Measurements from ENCODE around the gene PCDHGA1.
"Not testable (repeated sequence)": the region's sequence is repeated elsewhere in the genome, so short reads cannot be mapped to it uniquely, and the experiment has no call there.

Gene PCDHGA1

DNA sequence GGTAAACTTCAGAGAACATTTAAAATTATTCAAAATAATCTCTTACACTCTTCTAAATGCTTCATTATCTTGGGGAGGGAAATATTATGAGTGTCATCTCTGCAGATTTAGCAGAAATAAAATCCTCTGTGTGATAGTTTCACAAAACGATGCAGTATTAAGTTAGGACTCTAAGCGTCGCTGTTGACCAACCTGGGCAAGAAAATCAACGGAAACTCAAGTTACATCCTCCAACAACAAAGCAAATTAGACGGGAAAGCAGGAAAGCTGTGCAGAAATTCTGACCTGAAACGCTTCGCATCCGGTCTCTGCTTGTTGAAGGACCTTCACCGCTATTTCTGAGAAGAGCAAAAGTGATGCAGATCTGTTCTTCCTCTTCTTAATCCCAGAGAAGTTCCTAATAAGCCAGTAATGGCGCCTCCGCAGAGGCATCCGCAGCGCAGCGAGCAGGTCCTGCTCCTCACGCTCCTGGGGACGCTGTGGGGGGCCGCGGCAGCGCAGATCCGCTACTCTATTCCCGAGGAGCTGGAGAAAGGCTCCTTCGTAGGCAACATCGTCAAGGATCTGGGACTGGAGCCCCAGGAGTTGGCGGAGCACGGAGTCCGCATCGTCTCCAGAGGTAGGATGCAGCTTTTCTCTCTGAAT, 43.5 kb downstream of the PCDHGA1 start, which contains the start of gene PCDHGA6:
Gene PCDHGA6, plus strand, starts transcription at position 219 of the 645 bp plus-strand sequence. Its CDS starts 193 bp downstream, at position 412.
- Histone ChIP-seq H3K27ac (no peak within 1 kb of the TSS), H3K4me3 (peak within 1 kb of the TSS in 4 of 7 experiments; percentile 2 to 23 (median 10))

DNA sequence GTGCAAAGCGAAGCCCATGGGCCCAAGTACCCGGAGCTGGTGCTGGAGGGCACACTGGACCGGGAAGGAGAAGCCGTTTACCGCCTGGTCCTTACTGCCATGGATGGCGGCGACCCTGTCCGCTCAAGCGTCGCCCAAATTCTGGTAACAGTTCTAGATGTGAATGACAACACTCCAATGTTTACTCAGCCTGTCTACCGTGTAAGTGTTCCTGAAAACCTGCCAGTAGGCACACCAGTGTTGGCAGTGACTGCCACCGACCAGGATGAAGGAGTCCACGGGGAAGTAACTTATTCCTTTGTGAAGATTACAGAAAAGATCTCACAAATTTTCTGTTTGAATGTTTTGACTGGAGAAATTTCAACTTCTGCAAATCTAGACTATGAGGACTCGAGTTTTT, 44.3 kb downstream of the PCDHGA1 start:
- Histone ChIP-seq H3K27ac (no peak overlapping the region), H3K4me3 (no peak overlapping the region)

DNA sequence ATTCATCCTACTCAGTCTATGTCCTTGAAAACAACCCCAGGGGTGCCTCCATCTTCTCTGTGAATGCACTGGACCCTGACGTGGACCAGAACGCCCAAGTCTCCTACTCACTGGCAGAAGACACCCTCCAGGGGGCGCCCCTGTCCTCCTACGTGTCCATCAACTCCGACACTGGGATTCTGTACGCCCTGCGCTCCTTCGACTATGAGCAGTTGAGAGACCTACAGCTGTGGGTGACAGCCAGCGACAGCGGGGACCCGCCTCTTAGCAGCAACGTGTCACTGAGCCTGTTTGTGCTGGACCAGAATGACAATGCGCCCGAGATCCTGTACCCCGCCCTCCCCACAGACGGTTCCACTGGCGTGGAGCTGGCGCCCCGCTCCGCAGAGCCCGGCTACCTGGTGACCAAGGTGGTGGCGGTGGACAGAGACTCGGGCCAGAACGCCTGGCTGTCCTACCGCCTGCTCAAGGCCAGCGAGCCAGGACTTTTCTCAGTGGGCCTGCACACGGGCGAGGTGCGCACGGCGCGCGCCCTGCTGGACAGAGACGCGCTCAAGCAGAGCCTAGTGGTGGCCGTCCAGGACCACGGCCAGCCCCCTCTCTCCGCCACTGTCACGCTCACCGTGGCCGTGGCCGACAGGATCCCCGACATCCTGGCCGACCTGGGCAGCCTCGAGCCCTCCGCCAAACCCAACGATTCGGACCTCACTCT, 45.3 kb downstream of the PCDHGA1 start:
- H3K4me3 ChIP-seq: not testable (repeated sequence)

GRCh38 chr5:141382469-141383294, 52.4 kb downstream of the PCDHGA1 start, which contains the start of gene PCDHGA7:
Gene PCDHGA7, plus strand, starts transcription at chr5:141382742. Its CDS starts 158 bp downstream, at chr5:141382900.
- no peak within 1 kb of the TSS for H3K27ac ChIP-seq
- H3K4me3 ChIP-seq: peak within 1 kb of the TSS in 4 of 7 experiments; percentile 10 to 30 (median 14)

More for the DNA sequence above, 45.3 kb downstream of the PCDHGA1 start:
- H3K27ac ChIP-seq: not testable (repeated sequence)

DNA sequence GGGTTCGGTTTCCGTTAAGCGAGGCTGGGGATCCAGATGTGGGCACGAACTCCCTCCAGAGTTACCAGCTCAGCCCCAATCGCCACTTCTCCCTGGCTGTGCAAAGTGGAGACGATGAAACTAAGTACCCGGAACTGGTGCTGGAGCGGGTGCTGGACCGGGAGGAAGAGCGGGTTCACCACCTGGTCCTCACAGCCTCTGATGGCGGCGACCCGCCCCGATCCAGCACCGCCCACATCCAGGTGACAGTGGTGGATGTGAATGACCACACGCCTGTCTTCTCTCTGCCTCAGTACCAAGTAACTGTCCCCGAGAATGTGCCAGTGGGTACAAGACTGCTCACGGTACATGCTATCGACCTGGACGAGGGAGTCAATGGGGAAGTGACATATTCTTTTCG, 53.0 kb downstream of the PCDHGA1 start:
- Histone ChIP-seq H3K4me3 (peak overlapping the region in 2 of 7 experiments; percentile 10 to 30), H3K27ac (no peak overlapping the region)

DNA sequence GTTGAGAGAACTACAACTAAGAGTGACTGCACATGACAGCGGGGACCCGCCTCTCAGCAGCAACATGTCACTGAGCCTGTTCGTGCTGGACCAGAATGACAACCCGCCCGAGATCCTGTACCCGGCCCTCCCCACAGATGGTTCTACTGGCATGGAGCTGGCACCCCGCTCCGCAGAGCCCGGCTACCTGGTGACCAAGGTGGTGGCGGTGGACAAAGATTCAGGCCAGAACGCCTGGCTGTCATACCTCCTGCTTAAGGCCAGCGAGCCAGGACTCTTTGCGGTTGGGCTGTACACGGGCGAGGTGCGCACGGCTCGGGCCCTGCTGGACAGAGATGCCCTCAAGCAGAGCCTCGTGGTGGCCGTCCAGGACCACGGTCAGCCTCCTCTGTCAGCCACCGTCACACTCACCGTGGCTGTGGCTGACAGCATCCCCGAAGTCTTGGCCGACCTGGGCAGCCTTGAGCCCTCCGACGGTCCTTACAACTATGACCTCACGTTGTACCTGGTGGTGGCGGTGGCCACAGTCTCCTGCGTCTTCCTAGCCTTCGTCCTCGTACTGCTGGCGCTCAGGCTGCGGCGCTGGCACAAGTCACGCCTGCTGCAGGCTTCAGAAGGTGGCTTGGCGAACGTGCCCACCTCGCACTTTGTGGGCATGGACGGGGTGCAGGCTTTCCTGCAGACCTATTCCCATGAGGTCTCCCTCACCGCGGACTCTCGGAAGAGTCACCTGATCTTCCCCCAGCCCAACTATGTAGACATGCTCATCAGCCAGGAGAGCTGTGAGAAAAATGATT, 54.4 kb downstream of the PCDHGA1 start:
- H3K4me3 ChIP-seq: no peak overlapping the region

GRCh38 chr5:141387557-141388311, 57.4 kb downstream of the PCDHGA1 start, which contains the start of gene PCDHGB4:
Gene PCDHGB4, plus strand, starts transcription at chr5:141387698. Its CDS starts 187 bp downstream, at chr5:141387885.
- not testable (repeated sequence) for H3K27ac ChIP-seq, H3K4me3 ChIP-seq

More for the DNA sequence above, 54.4 kb downstream of the PCDHGA1 start:
- H3K27ac ChIP-seq: no peak overlapping the region

- H3K27ac ChIP-seq: no peak overlapping the region
- H3K4me3 ChIP-seq: no peak overlapping the region
Measured at GRCh38 chr5:141388661-141389060, 58.3 kb downstream of the PCDHGA1 start.

DNA sequence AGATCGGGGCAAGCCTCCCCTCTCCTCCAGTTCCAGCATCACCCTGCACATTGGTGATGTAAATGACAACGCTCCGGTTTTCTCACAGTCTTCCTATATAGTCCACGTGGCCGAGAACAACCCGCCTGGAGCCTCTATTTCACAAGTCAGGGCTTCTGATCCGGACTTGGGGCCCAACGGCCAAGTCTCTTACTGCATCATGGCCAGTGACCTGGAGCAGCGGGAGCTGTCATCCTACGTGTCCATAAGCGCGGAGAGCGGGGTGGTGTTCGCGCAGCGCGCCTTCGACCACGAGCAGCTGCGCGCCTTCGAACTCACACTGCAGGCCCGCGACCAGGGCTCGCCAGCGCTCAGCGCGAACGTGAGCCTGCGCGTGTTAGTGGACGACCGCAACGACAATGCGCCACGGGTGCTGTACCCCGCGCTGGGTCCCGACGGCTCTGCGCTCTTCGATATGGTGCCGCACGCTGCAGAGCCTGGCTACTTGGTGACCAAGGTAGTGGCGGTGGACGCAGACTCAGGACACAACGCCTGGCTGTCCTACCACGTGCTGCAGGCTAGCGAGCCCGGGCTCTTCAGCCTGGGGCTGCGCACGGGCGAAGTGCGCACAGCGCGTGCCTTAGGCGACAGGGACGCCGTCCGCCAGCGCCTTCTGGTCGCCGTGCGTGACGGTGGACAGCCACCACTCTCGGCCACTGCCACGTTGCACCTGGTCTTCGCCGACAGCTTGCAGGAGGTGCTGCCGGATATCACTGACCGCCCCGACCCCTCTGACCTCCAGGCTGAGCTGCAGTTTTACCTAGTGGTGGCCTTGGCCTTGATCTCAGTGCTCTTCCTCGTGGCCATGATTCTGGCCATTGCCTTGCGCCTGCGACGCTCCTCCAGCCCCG, 59.1 kb downstream of the PCDHGA1 start:
- H3K27ac ChIP-seq: no peak overlapping the region
- H3K4me3 ChIP-seq: no peak overlapping the region

GRCh38 chr5:141392429-141393198, 62.3 kb downstream of the PCDHGA1 start, which contains the start of gene PCDHGA8:
Gene PCDHGA8, plus strand, starts transcription at chr5:141392633. Its CDS starts 181 bp downstream, at chr5:141392814.
- Histone ChIP-seq H3K4me3 (no peak within 1 kb of the TSS), H3K27ac (no peak within 1 kb of the TSS)

DNA sequence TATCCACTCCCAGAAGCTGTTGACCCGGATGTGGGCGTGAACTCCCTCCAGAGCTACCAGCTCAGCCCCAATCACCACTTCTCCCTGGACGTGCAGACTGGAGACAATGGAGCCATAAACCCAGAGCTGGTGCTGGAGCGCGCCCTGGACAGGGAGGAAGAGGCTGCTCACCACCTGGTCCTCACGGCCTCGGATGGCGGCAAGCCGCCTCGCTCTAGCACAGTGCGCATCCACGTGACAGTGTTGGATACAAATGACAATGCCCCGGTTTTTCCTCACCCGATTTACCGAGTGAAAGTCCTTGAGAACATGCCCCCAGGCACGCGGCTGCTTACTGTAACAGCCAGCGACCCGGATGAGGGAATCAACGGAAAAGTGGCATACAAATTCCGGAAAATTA, 63.0 kb downstream of the PCDHGA1 start:
- H3K4me3 ChIP-seq: no peak overlapping the region
- no peak overlapping the region for H3K27ac ChIP-seq

DNA sequence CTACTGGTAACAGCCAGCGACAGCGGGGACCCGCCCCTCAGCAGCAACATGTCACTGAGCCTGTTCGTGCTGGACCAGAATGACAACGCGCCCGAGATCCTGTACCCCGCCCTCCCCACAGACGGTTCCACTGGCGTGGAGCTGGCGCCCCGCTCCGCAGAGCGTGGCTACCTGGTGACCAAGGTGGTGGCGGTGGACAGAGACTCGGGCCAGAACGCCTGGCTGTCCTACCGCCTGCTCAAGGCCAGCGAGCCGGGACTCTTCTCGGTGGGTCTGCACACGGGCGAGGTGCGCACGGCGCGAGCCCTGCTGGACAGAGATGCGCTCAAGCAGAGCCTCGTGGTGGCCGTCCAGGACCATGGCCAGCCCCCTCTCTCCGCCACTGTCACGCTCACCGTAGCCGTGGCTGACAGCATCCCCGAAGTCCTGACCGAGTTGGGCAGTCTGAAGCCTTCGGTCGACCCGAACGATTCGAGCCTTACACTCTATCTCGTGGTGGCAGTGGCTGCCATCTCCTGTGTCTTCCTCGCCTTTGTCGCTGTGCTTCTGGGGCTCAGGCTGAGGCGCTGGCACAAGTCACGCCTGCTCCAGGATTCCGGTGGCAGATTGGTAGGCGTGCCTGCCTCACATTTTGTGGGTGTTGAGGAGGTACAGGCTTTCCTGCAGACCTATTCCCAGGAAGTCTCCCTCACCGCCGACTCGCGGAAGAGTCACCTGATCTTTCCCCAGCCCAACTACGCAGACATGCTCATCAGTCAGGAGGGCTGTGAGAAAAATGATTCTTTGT, 64.3 kb downstream of the PCDHGA1 start:
- H3K4me3 ChIP-seq, H3K27ac ChIP-seq: not testable (repeated sequence)

GRCh38 chr5:141397756-141398551, 67.6 kb downstream of the PCDHGA1 start, which contains the start of gene PCDHGB5:
Gene PCDHGB5, plus strand, starts transcription at chr5:141397947. Its CDS starts 181 bp downstream, at chr5:141398128.
- not testable (repeated sequence) for H3K27ac ChIP-seq
- peak within 1 kb of the TSS in 1 of 7 experiments; percentile 6 for H3K4me3 ChIP-seq

DNA sequence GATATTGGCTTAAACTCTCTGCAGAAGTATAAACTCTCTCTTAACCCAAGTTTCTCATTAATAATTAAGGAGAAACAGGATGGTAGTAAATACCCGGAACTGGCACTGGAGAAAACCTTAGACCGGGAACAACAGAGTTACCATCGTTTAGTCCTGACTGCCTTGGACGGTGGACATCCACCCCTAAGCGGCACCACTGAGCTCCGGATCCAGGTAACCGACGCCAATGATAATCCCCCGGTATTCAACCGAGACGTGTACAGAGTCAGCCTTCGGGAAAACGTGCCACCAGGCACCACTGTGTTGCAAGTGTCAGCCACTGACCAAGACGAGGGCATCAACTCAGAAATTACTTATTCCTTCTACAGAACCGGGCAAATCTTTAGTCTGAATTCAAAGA, 68.3 kb downstream of the PCDHGA1 start:
- H3K4me3 ChIP-seq: no peak overlapping the region
- H3K27ac ChIP-seq: no peak overlapping the region
